Thymus (tissue), 11 donors: ENCODE results near the gene HOXA10. TPM values are rescaled to one million over a fixed set of nuclear protein-coding genes. Genes with fewer than 3 reads are reported as not detected.

Source experiments
- DNase-seq, 9 donors: peaks; one replicate each; pipeline ENCODE4 v3.0.0-alpha.2; 2013; ENCODE audit warnings: low spot score in 9 of 9, low read depth in 6 of 9, missing footprints in 1 of 9
- H3K27ac ChIP-seq, 2 donors: one replicate each; pipeline ENCODE4 v1.5.1; 2013; ENCODE audit warnings: control low read depth in 1 of 2, low read depth in 1 of 2, low read length in 1 of 2, mild to moderate bottlenecking in 1 of 2, moderate library complexity in 1 of 2
- H3K27me3 ChIP-seq, 2 donors: one replicate each; pipeline ENCODE4 v1.5.1; 2013; ENCODE audit warnings: low read length in 1 of 2; ENCODE audit not compliant: control insufficient read depth in 2 of 2, insufficient read depth in 1 of 2
- H3K36me3 ChIP-seq, 2 donors: one replicate each; pipeline ENCODE4 v1.5.1; 2013; ENCODE audit warnings: low read length in 1 of 2, mild to moderate bottlenecking in 1 of 2, moderate library complexity in 1 of 2; ENCODE audit not compliant: control insufficient read depth in 2 of 2, insufficient read depth in 2 of 2
- H3K4me1 ChIP-seq, 2 donors: one replicate each; pipeline ENCODE4 v1.5.1; 2013; ENCODE audit warnings: low read length in 2 of 2; ENCODE audit not compliant: control insufficient read depth in 2 of 2, insufficient read depth in 2 of 2
- H3K4me3 ChIP-seq, 2 donors: one replicate each; pipeline ENCODE4 v1.5.1; 2013; ENCODE audit warnings: low read length in 2 of 2, control low read depth in 1 of 2, mild to moderate bottlenecking in 1 of 2
- H3K9me3 ChIP-seq, 2 donors: one replicate each; pipeline ENCODE4 v1.5.1; 2013; ENCODE audit warnings: low read length in 1 of 2, mild to moderate bottlenecking in 1 of 2; ENCODE audit not compliant: control insufficient read depth in 2 of 2, insufficient read depth in 1 of 2
- WGBS: extraction: QIAGEN DNeasy Blood & Tissue Kit; methylation state at CpG from one replicate; pipeline ENCODE4 v1.1.7; 2013; 5-methylcytosine and 5-hydroxymethylcytosine counted together
- polyA plus RNA-seq: library from polyadenylated mRNA; stranded (reverse); fragments of 200-250 nt; gene quantifications from one replicate; pipeline ENCODE4 v1.2.3, GENCODE V29; 2013
- total RNA-seq: library from RNA; stranded (reverse); fragments of 120-200 nt; gene quantifications from one replicate; pipeline ENCODE4 v1.2.4, GENCODE V29; 2013
- donor health status: healthy.

HOXA10 gene
- total and polyA plus RNA-seq, 2 donors = 1.1 to 3.5 TPM

- no peak for DNase-seq
- Histone ChIP-seq H3K36me3 (no peaks in the 10 kb centered on the region), H3K27ac (no peak overlapping the region), H3K4me1 (peaks cover 0 to 12% of the 10 kb centered on the region in 2 donors), H3K9me3 (peaks cover 0 to 7% of the 10 kb centered on the region in 2 donors), H3K27me3 (peaks cover 0 to 37% of the 10 kb centered on the region in 2 donors), H3K4me3 (no peak overlapping the region)
- WGBS = 96% methylated on average over 8 of the region's 8 CpGs
Measured at GRCh38 chr7:27124902-27125689, 49.0 kb downstream of the HOXA10 start.

GRCh38 chr7:27124096-27124901 is 49.8 kb downstream of the HOXA10 start:
- Histone ChIP-seq H3K4me3 (no peak overlapping the region), H3K27ac (no peak overlapping the region), H3K27me3 (peaks cover 0 to 33% of the 10 kb centered on the region in 2 donors), H3K9me3 (no peaks in the 10 kb centered on the region), H3K36me3 (no peaks in the 10 kb centered on the region), H3K4me1 (peaks cover 0 to 6% of the 10 kb centered on the region in 2 donors)
- 97% methylated on average over 43 of the region's 43 CpGs for WGBS
- no peak for DNase-seq

GRCh38 chr7:27123477-27124053 is 50.6 kb downstream of the HOXA10 start:
- Histone ChIP-seq H3K4me3 (no peak overlapping the region), H3K9me3 (no peaks in the 10 kb centered on the region), H3K36me3 (no peaks in the 10 kb centered on the region), H3K4me1 (peaks cover 0 to 6% of the 10 kb centered on the region in 2 donors), H3K27ac (no peak overlapping the region), H3K27me3 (peaks cover 0 to 28% of the 10 kb centered on the region in 2 donors)
- 96% methylated on average over 26 of the region's 26 CpGs for WGBS
- DNase-seq = no peak

- no peak overlapping the region for H3K4me3 ChIP-seq
- peaks cover 0 to 6% of the 10 kb centered on the region in 2 donors for H3K4me1 ChIP-seq
- 94% methylated on average over 14 of the region's 14 CpGs for WGBS
- DNase-seq = no peak
- H3K9me3 ChIP-seq = no peaks in the 10 kb centered on the region
- no peak overlapping the region for H3K27ac ChIP-seq
- H3K36me3 ChIP-seq = no peaks in the 10 kb centered on the region
- H3K27me3 ChIP-seq = peaks cover 0 to 29% of the 10 kb centered on the region in 2 donors
Measured at GRCh38 chr7:27123007-27123476, 51.1 kb downstream of the HOXA10 start.

- Histone ChIP-seq H3K4me3 (peak overlapping the region in 1 of 2 donors; percentile 18), H3K4me1 (peaks cover 0 to 6% of the 10 kb centered on the region in 2 donors)
Measured at GRCh38 chr7:27122077-27122910, 51.8 kb downstream of the HOXA10 start.

GRCh38 chr7:27121684-27122076 is 52.4 kb downstream of the HOXA10 start:
- Histone ChIP-seq H3K27me3 (peaks cover 0 to 36% of the 10 kb centered on the region in 2 donors), H3K4me1 (peaks cover 0 to 6% of the 10 kb centered on the region in 2 donors), H3K27ac (peak overlapping the region in 1 of 2 donors; percentile 3), H3K36me3 (no peaks in the 10 kb centered on the region), H3K4me3 (peak overlapping the region in 1 of 2 donors; percentile 18), H3K9me3 (no peaks in the 10 kb centered on the region)
- WGBS = 93% methylated on average over 7 of the region's 7 CpGs
- DNase-seq = no peak

More at GRCh38 chr7:27122077-27122910, 51.8 kb downstream of the HOXA10 start:
- Histone ChIP-seq H3K9me3 (no peaks in the 10 kb centered on the region), H3K27ac (peak overlapping the region; percentile 3 to 32), H3K36me3 (no peaks in the 10 kb centered on the region), H3K27me3 (peaks cover 0 to 30% of the 10 kb centered on the region in 2 donors)
- WGBS = 95% methylated on average over 42 of the region's 42 CpGs
- no peak for DNase-seq

Other genes with a start within 250 kb of the HOXA10 start
- gene HOXA1, start 78.3 kb downstream of the HOXA10 start, total RNA-seq = 0.28 TPM
- 0.71 TPM for gene HOXA1, start 78.3 kb downstream of the HOXA10 start, polyA plus RNA-seq
- 1.5 TPM for gene HOXA2, start 71.6 kb downstream of the HOXA10 start, total RNA-seq
- gene HOXA2, start 71.6 kb downstream of the HOXA10 start, polyA plus RNA-seq = 3.9 TPM
- 0.42 TPM for gene HOXA4, start 43.6 kb downstream of the HOXA10 start, total RNA-seq
- 3.0 TPM for gene HOXA4, start 43.6 kb downstream of the HOXA10 start, polyA plus RNA-seq
- gene HOXA5, start 30.6 kb downstream of the HOXA10 start, total RNA-seq = 0.24 TPM
- gene HOXA5, start 30.6 kb downstream of the HOXA10 start, polyA plus RNA-seq = 0.43 TPM
- 0.33 TPM for gene HOXA6, start 26.5 kb downstream of the HOXA10 start, total RNA-seq
- 0.09 TPM for gene HOXA6, start 26.5 kb downstream of the HOXA10 start, polyA plus RNA-seq
- 0.80 TPM for gene HOXA3, start 21.7 kb downstream of the HOXA10 start, total RNA-seq
- gene HOXA3, start 21.7 kb downstream of the HOXA10 start, polyA plus RNA-seq = 5.5 TPM
- gene HOXA7, start 17.6 kb downstream of the HOXA10 start, total RNA-seq = 0.57 TPM
- 0.41 TPM for gene HOXA7, start 17.6 kb downstream of the HOXA10 start, polyA plus RNA-seq
- 1.5 TPM for gene HOXA9, start 8.8 kb downstream of the HOXA10 start, total RNA-seq
- gene HOXA9, start 8.8 kb downstream of the HOXA10 start, polyA plus RNA-seq = 4.9 TPM
- not detected for gene HOXA11, start 10.9 kb upstream of the HOXA10 start, total RNA-seq
- gene HOXA11, start 10.9 kb upstream of the HOXA10 start, polyA plus RNA-seq = under 0.01 TPM
- not detected for gene HOXA13, start 25.8 kb upstream of the HOXA10 start, total RNA-seq
- gene HOXA13, start 25.8 kb upstream of the HOXA10 start, polyA plus RNA-seq = 0.02 TPM
- not detected for gene EVX1, start 68.5 kb upstream of the HOXA10 start, total RNA-seq
- gene EVX1, start 68.5 kb upstream of the HOXA10 start, polyA plus RNA-seq = 0.05 TPM